ENCODE results near the gene PLEK2.
A peak's percentile ranks its signal among the peaks of the same experiment; 100 is the strongest.

Gene PLEK2

DNA sequence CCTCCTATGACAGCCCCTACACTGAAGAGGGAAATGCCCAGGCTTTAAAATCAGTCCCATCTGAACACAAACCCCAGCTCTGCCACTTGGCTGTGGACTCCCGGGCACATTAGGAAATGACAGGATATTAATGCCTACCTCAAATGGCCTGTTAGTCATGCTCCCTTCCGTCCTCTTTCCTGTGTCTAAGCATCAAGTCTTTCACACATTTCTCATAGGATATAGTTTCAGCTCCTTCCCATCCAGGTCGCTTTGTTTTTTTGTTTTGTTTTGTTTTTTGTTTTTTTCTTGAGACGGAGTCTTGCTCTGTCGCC lies 16.1 kb downstream of the PLEK2 start:
- DNase-seq, result no peak

DNA sequence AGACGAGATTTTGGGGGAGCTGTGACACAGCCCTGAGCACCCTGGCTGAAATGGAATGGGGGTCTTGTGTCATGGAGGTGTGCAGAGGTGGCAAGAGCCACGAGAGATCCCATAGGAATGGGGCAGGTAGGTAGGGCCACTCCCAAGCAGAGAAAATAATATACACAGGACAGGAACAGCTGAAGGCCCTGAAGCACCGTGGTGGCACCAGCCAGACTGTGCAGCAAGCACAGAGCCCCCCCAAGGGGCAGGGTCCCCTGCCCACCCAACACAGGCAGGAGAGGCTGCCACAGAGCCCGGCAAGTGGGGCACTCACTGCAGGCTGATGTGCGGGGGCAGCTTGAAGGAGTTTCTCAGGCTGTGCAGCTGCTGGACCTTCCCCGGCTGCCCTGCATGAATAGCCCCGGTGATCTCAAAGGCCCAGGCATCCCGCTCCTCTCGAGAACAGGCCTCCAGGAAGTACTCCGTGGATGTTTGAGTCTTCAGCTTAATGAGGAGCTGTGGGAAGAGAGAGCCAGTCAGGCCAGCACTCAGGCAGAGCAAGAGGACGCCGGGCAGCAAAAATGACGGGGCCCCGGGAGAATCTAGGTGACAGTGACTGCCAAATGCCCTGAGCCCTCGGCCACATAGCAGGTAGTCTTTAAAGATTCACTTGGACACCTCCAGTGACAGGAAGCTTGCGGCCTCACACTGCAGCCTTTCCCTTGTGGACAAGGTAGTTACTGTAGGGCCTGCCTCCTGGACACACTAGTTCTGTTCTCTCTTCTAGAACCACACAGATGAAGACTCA lies 16.7 kb downstream of the PLEK2 start:
- no peak for DNase-seq

DNA sequence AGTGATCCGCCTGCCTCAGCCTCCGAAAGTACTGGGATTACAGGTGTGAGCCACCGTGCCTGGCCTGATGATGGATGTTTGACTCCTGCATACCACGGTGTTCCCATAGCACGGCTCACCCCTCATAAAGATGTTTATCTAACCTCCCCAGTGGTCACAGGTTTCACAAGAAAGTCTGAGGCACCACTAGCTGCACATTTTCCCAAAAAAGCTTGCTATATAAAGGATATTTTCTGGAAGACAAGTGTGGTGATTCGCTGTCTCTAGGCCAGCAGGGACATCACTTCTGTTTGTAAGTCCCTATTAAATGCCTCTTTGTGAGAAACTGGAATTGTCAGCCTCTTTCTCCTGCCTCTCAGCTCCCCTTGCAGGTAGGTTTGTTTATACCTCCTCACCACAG lies 18.3 kb downstream of the PLEK2 start:
- no peak for DNase-seq

DNA sequence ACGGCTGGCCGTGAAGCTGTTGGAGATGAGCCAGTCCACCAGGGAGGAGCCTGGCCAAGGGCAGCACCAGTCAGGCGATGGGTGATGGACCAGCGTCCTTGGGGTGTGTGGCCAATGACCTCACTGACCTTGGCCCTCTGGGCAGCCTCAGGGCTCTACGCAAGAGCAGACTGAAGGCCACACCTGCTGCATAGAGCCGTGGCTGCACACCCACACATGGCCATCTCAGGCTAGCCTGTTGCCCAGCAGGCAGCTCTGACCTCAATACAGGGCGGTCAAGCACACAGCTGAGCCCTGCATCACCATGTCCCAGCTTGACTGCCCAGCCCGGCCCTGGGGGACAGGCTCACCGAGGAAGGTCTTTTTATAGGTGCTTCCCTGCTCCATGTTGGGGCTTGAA lies 19.2 kb downstream of the PLEK2 start:
- no peak for DNase-seq

DNA sequence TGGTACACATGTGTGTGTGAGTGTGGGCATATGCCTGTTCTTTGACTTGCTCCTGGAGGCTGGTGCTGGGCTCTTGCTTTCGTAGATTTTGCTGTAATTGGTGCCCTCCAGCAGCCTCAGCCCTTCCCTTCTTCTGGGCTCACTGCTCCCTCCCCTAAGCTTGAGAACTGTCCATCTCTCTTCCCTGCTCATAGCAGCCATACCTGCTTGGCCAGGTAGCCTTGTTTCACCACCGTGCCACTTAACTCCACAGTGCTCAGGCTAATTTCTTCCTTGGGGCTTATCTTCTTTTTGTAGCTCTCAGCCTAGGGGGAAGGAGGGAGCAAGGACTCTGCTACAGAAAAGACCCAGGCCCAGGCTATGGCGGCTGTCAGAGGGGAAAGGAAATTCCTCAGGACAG lies 19.8 kb downstream of the PLEK2 start:
- no peak for DNase-seq

DNA sequence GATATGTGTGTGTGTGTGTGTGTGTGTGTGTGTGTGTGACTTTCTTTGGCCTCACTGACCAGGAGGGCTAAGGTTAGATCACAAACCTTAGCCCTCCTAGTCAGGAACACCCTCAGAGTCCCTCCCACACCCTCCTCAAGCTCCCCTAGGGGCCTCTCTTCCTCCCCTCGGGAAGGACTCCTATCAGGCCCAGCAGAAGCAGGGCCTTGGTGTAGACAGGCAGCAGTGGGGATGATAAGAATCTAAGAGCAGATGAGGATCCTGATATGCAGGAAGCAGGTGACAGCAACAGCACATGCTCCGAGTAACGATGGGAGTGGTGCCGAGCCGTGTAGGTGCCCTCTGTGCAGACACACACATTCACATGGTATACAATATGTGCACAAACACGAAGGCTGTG lies 20.7 kb downstream of the PLEK2 start:
- no peak for DNase-seq

DNA sequence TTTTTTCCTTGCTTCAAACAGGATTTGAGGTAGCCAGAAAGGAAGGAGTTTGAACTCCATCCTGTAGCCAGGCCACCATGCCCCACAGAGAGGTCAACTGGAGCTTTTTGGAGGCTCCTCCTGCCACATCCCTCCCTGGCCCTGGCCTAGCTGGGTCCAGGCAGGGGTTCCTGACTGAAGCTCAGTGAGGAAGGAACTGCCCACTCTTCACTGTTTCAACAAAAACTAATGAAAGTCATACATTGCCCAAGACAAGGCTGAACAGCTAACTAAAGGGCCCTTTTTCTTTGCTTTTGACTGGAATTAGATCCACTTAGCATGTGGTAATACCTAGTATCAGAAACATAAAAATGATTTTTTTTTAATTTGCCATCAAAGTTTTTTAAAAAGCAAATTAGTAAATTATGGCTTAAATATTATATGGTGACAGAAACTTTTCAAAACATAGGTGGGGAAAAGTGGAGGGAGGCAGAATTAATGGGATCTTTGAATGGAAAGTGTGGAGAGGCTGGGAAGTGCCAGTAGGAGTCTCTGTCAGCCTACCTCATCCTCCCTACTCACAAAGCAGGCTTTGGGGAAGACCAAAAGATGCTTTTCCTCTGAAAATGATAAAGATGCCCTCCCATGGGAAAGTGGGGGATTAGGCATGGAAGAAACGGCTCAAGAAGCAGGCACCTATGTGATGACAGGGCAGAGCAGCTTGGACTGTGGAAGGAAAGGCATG lies 22.0 kb downstream of the PLEK2 start:
- no peak for DNase-seq

DNA sequence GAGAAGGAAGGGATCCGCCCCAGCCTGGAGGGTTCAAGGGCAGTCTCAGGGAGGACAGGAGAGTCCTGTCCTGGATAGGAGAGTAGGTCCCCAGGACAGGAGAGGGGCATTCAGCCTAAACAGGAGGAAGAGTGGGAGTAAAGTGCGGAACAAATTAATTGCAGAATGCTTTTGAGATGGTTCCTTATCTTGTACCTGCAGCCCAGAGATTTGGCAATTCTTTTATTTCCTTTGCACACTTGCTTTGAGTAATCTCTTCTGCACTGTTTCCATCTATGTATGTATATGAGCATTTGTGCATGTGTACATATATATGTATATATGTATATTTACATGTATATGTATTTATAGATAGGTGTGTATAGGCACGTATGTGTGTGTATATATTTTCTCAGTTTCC lies 22.7 kb downstream of the PLEK2 start:
- no peak for DNase-seq

DNA sequence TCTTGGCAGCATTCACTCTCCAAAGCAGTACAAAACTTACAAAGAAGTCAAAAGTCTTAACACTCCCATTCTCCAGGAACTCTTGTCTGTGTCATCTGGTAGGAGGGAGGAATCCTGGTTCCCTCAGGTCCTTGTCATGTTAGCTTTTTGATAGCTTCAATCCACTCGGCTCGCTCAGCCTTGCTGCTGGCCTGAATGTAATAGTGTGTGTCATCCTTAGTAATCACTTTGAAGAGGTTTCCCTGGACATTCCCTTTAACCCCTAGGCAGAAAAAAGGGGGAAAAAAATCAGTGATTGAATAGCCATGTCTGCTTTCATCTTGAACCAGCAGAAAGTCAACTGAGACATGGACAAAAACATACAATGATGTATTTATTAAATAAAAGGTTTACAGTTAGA lies 24.8 kb downstream of the PLEK2 start:
- DNase-seq, result no peak

DNA sequence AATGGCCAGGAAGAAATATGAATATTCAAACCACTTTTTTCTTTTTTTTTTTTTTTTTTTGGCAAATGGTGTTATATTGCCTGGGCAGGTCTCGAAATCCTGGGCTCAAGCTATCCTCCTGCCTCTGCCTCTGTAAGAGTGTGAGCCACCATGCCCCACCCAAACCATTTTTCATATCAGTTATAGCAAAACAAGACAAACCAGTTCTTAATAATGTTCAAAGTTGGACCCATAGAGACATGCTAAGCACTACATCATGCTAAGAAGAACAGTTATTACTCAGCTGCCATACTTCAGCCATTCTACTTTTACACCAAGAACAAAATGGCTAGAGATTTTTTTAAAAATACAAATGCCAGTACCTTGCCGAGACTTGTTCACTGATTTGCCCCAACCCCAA lies 26.3 kb downstream of the PLEK2 start:
- no peak for DNase-seq

DNA sequence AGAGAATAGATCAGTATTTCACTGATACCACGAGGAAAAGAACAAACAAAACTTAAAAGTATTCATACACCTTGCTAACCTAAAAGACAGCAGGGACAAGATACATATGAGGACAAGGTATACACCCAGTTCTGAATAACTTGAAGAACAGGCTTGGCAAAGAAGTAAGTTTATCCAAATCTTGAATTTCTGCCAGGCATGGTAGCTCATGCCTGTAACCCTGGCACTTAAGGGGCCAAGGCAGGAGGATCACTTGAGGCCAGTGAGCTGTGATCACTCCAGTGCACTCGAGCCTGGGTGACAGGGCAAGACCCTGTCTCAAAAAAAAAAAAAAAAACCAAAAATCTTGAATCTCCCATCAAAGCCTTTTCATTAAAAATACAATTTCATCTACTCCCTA lies 26.8 kb downstream of the PLEK2 start:
- no peak for DNase-seq

DNA sequence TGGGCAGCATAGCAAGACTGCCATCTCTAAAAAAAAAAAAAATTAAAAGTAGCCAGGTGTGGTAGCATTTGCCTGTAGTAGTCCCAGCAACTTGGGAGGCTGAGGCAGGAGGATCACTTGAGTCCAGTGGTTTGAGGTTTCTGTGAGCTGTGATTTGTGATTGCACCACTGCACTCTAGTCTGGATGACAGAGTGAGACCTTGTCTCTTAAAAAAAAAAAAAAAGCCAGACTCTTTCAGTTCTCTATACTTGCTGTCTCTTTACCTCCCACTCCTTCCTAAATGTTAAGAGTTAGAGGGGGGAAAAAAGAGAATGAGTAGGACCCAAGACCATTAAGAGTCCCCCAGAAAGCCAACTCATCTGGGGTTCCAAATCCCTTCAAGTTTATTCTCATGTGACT lies 34.0 kb downstream of the PLEK2 start:
- no peak for DNase-seq

DNA sequence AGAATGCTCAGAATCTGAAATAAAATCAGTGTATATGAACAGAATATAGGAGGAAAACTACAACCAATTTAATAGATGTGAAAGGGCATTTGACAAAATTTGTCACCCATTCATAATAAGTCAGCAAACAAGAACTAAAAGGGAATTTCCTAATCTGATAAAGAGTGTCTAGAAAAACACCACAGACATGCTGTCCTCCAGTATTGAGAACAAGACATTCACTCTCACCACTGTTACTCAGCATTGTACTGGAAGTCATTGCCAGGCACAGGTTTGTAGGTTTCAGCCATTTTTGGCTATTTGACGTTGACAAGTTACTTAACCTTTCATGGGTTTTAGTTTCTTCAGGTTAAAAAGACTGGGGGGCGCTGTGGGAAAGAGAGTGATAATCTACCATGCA lies 38.6 kb downstream of the PLEK2 start:
- DNase-seq, result no peak

DNA sequence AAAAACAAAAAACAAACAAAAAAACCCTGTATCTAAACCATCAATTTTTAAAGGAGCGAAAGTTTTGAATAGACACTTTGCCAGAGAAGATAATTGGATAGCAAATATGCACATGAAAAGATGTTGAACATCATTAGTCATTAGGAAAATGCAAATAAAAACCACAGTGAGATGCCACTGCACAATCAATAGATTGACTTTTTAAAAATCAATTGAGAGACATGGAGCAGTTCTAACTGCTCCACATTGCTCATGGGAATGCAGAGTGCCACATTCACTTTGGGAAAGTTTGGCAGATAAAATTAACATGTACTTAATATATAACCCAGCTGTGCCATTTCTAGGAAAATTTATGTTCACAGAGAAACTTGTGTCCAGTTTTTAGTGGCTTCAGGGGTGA lies 39.1 kb downstream of the PLEK2 start:
- no peak for DNase-seq

DNA sequence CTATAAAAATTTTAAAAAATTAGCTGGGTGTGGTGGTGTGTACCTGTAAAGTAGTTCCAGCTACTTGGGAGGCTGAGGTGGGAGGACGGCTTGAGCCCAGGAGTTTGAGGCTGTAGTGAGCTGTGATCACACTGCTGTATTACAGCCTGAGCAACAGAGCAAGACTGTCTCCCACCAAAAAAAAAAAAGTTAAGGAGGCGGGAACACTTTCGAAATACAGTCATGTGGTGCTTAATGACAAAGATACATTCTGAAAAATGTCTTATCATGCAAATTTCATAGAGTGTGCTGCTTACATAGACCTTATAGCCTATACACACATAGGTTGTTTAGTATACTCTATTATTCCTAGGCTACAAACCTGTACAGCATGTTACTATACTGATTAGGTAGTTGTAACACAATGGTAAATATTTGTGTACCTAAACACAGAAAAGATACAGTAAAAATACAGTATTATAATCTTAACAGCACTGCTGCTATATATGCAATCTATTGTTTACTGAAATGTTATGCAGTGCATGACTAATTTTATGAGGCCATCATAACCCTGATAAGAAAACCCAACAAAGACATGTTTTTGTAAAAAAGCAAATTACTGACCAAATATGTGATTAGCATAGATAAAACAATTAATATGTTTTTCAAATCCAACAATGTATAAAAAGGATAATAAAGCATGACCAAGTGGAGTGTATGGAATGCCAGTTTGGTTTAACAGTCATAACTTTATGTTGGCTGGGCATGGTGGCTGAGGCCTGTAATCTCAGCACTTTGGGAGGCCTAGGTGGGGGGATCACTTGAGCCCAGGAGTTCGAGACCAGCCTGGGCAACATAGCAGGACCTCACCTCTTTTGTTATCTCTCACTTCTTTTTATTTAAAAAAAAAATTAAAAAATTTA lies 40.5 kb downstream of the PLEK2 start:
- no peak for DNase-seq

DNA sequence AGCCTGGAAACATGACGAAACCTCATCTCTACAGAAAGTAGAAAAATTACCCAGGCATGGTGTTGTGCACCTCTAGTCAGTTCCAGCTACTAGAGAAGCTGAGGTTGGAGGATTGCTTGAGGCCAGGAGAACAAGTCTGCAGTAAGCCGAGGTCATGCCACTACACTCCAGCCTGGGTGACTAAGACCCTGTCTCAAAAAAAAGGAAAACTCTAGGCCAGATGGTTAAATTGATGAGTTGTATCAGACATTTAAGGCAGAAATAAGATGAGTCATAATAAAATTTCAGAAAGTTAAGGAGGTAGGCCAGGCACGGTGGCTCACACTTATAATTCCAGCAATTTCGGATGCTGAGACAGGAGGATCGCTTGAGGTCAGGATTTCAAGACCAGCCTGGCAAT lies 41.1 kb downstream of the PLEK2 start:
- no peak for DNase-seq

DNA sequence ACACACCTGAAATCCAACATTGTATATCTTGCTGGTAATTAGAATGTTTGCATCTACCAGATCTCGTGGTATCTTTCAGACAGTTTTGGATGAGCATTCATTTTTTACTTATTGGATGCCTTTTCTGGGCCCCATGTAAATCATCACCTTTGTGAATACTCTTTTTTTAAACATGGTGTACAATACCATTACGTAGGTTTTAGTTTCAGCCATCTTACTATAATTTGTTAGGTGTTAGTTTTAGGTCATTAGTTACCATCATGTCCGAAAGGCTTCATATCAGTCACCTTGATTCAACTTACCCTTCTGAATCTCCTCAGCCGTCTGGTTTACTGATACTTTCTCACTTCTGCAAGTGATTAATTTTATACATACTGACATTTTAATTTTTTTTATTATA lies 46.5 kb downstream of the PLEK2 start:
- DNase-seq, result no peak

DNA sequence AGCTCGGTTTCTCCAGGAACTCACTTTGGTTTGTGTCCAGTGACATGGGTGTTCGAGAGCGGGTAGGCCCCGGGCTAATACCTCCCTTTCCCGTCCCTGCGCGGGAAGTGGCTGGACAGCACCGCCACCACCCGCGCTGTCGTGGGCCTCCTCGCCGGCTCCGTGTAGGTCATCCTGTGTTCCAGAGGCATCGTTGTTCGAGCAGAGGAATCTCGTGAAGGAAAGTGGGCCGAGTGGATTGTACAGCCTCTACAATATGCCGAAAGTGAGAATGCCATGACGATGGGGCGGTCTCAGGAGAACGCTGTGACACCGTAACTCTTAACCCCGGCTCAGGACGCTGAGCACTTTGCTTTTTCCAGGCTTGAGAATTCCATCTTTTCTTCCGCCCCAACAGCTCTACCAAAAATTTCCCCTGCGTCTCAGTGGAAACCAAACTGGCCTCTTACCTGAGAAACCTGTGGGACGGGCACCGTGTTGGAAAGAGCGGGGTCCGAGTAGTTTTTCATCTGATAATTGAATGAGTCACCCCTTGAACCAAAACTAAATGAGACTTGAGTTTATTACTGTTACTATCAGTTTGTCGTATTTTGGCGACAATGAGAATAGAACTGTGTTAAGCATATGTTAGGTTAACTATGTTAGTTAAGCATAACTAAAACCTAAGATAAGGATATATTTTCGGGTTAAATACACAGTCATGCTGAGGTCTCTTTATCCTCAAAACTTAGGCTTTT lies 51.3 kb downstream of the PLEK2 start:
- no peak for DNase-seq

DNA sequence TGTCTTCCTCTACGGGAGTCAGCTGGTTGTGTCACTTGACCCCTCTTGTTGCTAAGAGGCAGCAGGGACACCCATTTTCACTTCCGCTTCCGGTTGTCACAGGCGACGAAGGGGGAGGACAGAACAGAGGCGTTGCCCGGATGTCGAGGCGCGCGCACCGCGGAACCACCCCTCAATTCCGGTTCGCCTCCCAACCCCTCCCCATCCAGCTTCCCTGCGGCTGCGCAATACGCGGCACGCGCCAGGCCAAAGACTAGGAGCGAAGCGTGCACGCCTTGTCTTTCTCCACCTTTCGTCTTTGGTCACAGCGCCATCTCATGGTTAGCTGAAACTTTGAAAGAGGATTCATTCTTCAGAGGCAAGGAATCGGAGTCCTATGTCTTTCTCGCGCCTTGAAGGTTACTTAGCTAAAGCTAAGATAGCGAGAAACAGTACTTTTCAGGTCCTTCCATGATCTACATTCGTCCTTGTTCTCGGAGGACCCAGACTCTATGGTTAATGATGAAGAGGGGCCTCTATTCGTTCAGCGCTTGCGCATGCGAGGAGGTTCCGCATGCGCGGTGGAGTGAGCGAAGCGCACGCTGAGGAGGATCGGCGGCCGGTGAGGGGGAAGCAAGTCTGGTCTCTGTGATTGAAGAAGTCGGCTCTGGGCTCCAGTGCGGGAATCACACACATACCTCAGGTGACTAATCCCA lies 52.0 kb downstream of the PLEK2 start, which contains the start of the genes ATP6V1D and EIF2S1:
Gene ATP6V1D, minus strand, starts transcription at position 30 of the 695 bp plus-strand sequence. CDS start 106 bp downstream, outside the sequence.
Gene EIF2S1, plus strand, starts transcription at position 554 of the 695 bp plus-strand sequence. CDS start 4,440 bp downstream, outside the sequence.
- DNase-seq, result peak; percentile 61

DNA sequence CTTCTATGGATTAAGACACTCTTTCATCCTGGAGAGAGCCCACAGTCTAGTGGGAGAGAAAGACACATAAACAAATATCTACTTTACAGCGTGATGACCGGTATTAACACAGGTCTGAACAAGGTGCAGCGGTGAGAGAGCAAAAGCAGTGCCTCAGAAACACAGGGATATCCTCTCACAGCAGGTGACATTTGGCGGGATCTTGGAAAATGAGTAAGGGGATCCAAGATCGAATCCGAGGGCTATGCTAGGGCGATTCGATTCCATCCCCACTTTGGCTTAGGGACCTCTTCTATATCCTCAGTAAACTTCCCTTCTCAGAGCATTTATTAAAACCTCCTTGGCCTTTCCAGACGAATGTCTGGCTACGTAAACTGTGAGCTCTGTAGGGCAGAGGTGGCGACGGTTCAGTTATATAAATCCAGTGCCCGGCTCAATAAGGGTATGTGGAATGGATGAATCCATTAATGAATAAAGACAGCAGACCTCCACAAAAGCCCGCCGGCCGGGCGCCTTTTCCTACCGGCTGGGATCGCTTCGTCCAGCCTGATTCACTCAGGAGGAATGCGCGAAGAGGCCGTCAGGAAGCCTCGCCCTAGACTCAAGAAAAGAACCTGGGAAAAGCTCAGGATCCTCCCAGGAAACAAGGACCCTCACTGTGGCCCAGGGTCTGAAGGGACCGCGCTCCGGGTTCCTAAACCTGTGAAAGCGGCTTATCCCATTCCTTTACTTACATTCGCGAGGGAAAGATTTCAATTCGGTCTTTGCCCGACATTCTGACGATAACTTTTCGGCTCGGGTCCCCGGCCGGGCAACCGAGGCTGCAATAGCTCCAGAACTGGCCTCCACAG lies 52.8 kb downstream of the PLEK2 start:
- DNase-seq, result no peak

DNA sequence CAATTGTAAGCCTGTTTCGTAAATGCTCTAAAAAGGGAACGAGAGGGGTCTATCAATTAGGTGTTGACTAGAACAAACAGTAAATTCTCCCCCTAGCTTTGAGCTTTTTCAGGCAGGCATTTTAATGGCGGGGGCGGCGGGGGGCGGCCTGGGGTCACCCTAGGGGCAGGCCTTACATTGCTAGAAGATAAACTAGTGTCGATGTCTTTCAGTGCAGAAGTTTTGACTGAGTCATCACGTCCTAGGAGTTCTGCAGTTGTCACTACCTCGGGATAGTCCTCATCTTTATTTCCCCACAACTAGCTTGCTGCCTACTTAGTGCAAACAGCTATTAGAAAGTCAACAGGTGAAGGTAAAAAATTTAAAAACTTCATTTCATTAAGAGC lies 54.0 kb downstream of the PLEK2 start:
- DNase-seq, result no peak

All from NCI-H2029 treated with DMSO at 0.1 percent for 48 hours (cell line).